RWPE1 (cell line): ENCODE measurements around the gene FAM118A.
A peak's percentile ranks its signal among the peaks of the same experiment; 100 is the strongest.

Experiments
- CTCF ChIA-PET: fragments of 350-600 bp; sonication (Branson Sonifier 250); formaldehyde crosslinking; extraction: SDS; loops from one replicate; lab custom pipeline; 2021; lab: Yijun Ruan, JAX
- POLR2A ChIA-PET: fragments of 400-600 bp; formaldehyde crosslinking; extraction: SDS; loops from one replicate; lab custom pipeline; 2020; ENCODE audit warnings: antibody characterized with exemption; ENCODE audit not compliant: low non-redundant PET; lab: Yijun Ruan, JAX
- DNase-seq: peaks from one replicate; pipeline ENCODE4 v3.0.0; 2012; ENCODE audit warnings: low spot score
- H3K27ac ChIP-seq: fragments of 450-650 bp; 2 replicates; pipeline ENCODE4 v1.5.1; 2017
- CTCF ChIP-seq: fragments of 450-650 bp; conservative IDR thresholded peaks from 2 replicates; pipeline ENCODE4 v1.5.1; 2017; ENCODE audit warnings: low read depth, mild to moderate bottlenecking

The FAM118A gene

GRCh38 chr22:45308391-45308956, 1.3 kb upstream of the FAM118A start:
- ChIA-PET CTCF (no interaction called here), POLR2A (no interaction called here)
- peak overlapping the region; percentile 77 for H3K27ac ChIP-seq
- no peak for TF ChIP-seq CTCF
- DNase-seq = no peak

- H3K27ac ChIP-seq = peak overlapping the region; percentile 77
- POLR2A ChIA-PET = no interaction called here
- CTCF ChIA-PET = no interaction called here
- DNase-seq = no peak
- no peak for TF ChIP-seq CTCF
Observed at GRCh38 chr22:45308957-45309421, 745 bp upstream of the FAM118A start.

- no peak for DNase-seq
- no peak for TF ChIP-seq CTCF
- ChIA-PET CTCF (interaction anchor here (0.6 kb wide), 2 partner anchors 23 to 293 kb away, joined by 3 to 8 read pairs; no protein-coding TSS in a partner anchor), POLR2A (no interaction called here)
- H3K27ac ChIP-seq = peak overlapping the region; percentile 77
Observed at GRCh38 chr22:45310331-45310976, 720 bp downstream of the FAM118A start.

- TF ChIP-seq CTCF = no peak
- DNase-seq = no peak
- CTCF ChIA-PET = interaction anchor here (0.6 kb wide), 1 partner anchor 22 kb away, joined by 8 read pairs; no protein-coding TSS in a partner anchor
- H3K27ac ChIP-seq = peak overlapping the region; percentile 77
- POLR2A ChIA-PET = no interaction called here
Observed at GRCh38 chr22:45310977-45311531, 1.3 kb downstream of the FAM118A start.

- no peak for DNase-seq
- POLR2A ChIA-PET = no interaction called here
- CTCF ChIA-PET = no interaction called here
- TF ChIP-seq CTCF = no peak
- H3K27ac ChIP-seq = no peak overlapping the region
Observed at GRCh38 chr22:45312415-45312814, 2.7 kb downstream of the FAM118A start.

- DNase-seq = no peak
- TF ChIP-seq CTCF = no peak
- CTCF ChIA-PET = interaction anchor here (0.7 kb wide), 1 partner anchor 658 kb away, joined by 4 read pairs; no protein-coding TSS in a partner anchor
- no peak overlapping the region for H3K27ac ChIP-seq
- POLR2A ChIA-PET = no interaction called here
Observed at GRCh38 chr22:45312856-45313255, 3.1 kb downstream of the FAM118A start.
